Duodenal mucosa (tissue), 2 donors: Measurements from ENCODE around the gene PAFAH1B2.

ENCODE experiments used
- H3K27ac ChIP-seq: one replicate; pipeline ENCODE4 v1.7.0; 2013; ENCODE audit warnings: low read depth, low read length
- H3K27me3 ChIP-seq, 2 donors: one replicate each; pipeline ENCODE4 v1.7.0; 2013; ENCODE audit warnings: low read length in 2 of 2, control low read depth in 1 of 2; ENCODE audit not compliant: insufficient read depth in 2 of 2, control insufficient read depth in 1 of 2
- H3K36me3 ChIP-seq, 2 donors: one replicate each; pipeline ENCODE4 v1.7.0; 2013; ENCODE audit warnings: low read length in 2 of 2, control low read depth in 1 of 2; ENCODE audit not compliant: insufficient read depth in 2 of 2, control insufficient read depth in 1 of 2
- H3K4me1 ChIP-seq, 2 donors: one replicate each; pipeline ENCODE4 v1.7.0; 2013; ENCODE audit warnings: low read length in 2 of 2, control low read depth in 1 of 2; ENCODE audit not compliant: insufficient read depth in 2 of 2, control insufficient read depth in 1 of 2
- H3K4me3 ChIP-seq, 2 donors: one replicate each; pipeline ENCODE4 v1.7.0; 2013; ENCODE audit warnings: low read length in 2 of 2, low read depth in 1 of 2
- H3K9ac ChIP-seq, 2 donors: one replicate each; pipeline ENCODE4 v1.7.0; 2013; ENCODE audit warnings: low read length in 2 of 2, low read depth in 1 of 2
- H3K9me3 ChIP-seq, 2 donors: one replicate each; pipeline ENCODE4 v1.7.0; 2013; ENCODE audit warnings: low read length in 2 of 2, control low read depth in 1 of 2; ENCODE audit not compliant: control insufficient read depth in 1 of 2

The PAFAH1B2 gene

DNA sequence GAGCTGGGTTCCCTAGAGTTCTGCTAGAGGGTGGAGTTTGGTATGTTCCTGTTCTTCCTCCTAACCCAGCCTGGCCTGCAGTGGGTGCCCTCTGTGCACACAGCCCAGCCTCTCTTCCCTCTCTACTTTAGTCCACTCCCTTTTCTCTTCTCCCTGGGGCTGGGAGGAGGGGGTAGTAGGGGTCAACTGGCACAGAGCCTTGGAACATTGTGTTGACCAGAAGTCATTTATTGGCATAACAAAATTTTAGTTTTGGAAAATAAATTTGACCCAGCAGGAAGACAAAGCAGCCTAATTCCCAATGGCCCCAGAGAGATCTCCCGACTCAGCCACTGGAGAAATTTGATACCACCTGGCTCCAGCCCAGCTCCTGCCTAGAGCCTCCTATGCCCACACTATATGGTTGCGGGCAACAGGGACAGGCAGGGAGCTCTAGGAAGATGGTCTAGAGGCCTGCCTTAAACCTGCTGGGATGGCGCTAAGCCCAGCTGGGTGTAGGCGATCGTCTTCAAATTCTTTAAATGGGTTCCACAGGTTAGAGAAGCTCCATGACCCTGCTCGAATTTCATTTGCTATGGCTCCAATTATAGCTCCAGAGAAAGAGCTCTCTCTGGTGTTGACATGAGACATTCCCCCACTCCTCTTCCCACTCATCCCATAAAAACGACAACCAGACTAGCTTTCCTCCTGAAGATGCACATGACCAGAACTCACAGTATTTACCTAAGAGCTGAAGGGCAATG, 77.9 kb downstream of the PAFAH1B2 start:
- peak overlapping the region; percentile 2 for H3K27ac ChIP-seq
- H3K4me1 ChIP-seq: peaks cover 43 to 62% of the 10 kb centered on the region in 2 donors
- no peak overlapping the region for H3K4me3 ChIP-seq
- no peaks in the 10 kb centered on the region for H3K9me3 ChIP-seq
- H3K9ac ChIP-seq: no peak overlapping the region
- no peaks in the 10 kb centered on the region for H3K27me3 ChIP-seq
- H3K36me3 ChIP-seq: peaks cover 55 to 77% of the 10 kb centered on the region in 2 donors

- Histone ChIP-seq H3K9ac (peak overlapping the region in 1 of 2 donors; percentile 13), H3K27ac (no peak overlapping the region), H3K36me3 (peaks cover 48 to 77% of the 10 kb centered on the region in 2 donors), H3K4me1 (peaks cover 43 to 62% of the 10 kb centered on the region in 2 donors), H3K4me3 (no peak overlapping the region), H3K27me3 (no peaks in the 10 kb centered on the region), H3K9me3 (no peaks in the 10 kb centered on the region)
Observed at GRCh38 chr11:117222991-117223740, 79.1 kb downstream of the PAFAH1B2 start.

- no peaks in the 10 kb centered on the region for H3K9me3 ChIP-seq
- H3K36me3 ChIP-seq: peaks cover 46 to 77% of the 10 kb centered on the region in 2 donors
- H3K9ac ChIP-seq: peak overlapping the region in 1 of 2 donors; percentile 13
- H3K4me3 ChIP-seq: peak overlapping the region; percentile 42 to 49
- H3K4me1 ChIP-seq: peaks cover 43 to 58% of the 10 kb centered on the region in 2 donors
- no peaks in the 10 kb centered on the region for H3K27me3 ChIP-seq
- H3K27ac ChIP-seq: no peak overlapping the region
Observed at GRCh38 chr11:117223741-117224689, 79.9 kb downstream of the PAFAH1B2 start.

GRCh38 chr11:117225553-117226170, 81.6 kb downstream of the PAFAH1B2 start:
- H3K4me1 ChIP-seq: peaks cover 43 to 54% of the 10 kb centered on the region in 2 donors
- H3K36me3 ChIP-seq: peaks cover 45 to 80% of the 10 kb centered on the region in 2 donors
- H3K27ac ChIP-seq: no peak overlapping the region
- H3K9ac ChIP-seq: no peak overlapping the region
- H3K4me3 ChIP-seq: no peak overlapping the region
- no peaks in the 10 kb centered on the region for H3K27me3 ChIP-seq
- H3K9me3 ChIP-seq: no peaks in the 10 kb centered on the region
